Neural progenitor cell (in vitro differentiated cells): ENCODE measurements around the gene OR14A16. TPM values are rescaled to one million over a fixed set of nuclear protein-coding genes. Genes with fewer than 3 reads are reported as not detected.

Experiments
- DNase-seq: peaks from one replicate; pipeline ENCODE4 v3.0.0-alpha.2; 2016; ENCODE audit warnings: low spot score
- H2AFZ ChIP-seq: fragments of 200-600 bp; sonication (generic); replicated peaks from 2 replicates; pipeline ENCODE4 v1.6.1; 2016; ENCODE audit warnings: antibody characterized with exemption
- H3F3A ChIP-seq: fragments of 200-600 bp; sonication (generic); 2 replicates; pipeline ENCODE4 v1.6.1; 2016; ENCODE audit warnings: antibody characterized with exemption, low read depth
- H3K27ac ChIP-seq: fragments of 200-600 bp; sonication (generic); 2 replicates; pipeline ENCODE4 v1.5.1; 2016; ENCODE audit warnings: mild to moderate bottlenecking
- H3K27me3 ChIP-seq: fragments of 200-600 bp; sonication (generic); 2 replicates; pipeline ENCODE4 v1.6.1; 2016; ENCODE audit warnings: mild to moderate bottlenecking, moderate library complexity
- H3K36me3 ChIP-seq: fragments of 200-600 bp; sonication (generic); 2 replicates; pipeline ENCODE4 v1.5.1; 2016
- H3K4me1 ChIP-seq: fragments of 200-600 bp; sonication (generic); 2 replicates; pipeline ENCODE4 v1.6.1; 2016; ENCODE audit warnings: mixed run types
- H3K4me2 ChIP-seq: fragments of 200-600 bp; sonication (generic); 2 replicates; pipeline ENCODE4 v1.6.1; 2016
- H3K4me3 ChIP-seq: fragments of 200-600 bp; sonication (generic); 2 replicates; pipeline ENCODE4 v1.5.1; 2016
- H3K79me2 ChIP-seq: fragments of 200-600 bp; sonication (generic); 2 replicates; pipeline ENCODE4 v1.6.1; 2016; ENCODE audit warnings: low read depth
- H3K9ac ChIP-seq: fragments of 200-600 bp; sonication (generic); 2 replicates; pipeline ENCODE4 v1.6.1; 2016
- H3K9me3 ChIP-seq: fragments of 200-600 bp; sonication (generic); 2 replicates; pipeline ENCODE4 v1.5.1; 2016; ENCODE audit warnings: low read depth
- H4K20me1 ChIP-seq: fragments of 200-600 bp; sonication (generic); 2 replicates; pipeline ENCODE4 v1.6.1; 2016; ENCODE audit warnings: low read depth
- H3K27ac Mint-ChIP-seq: 3 replicates; pipeline ENCODE4 v1.8.0; 2021; ENCODE audit warnings: mixed read lengths
- H3K27me3 Mint-ChIP-seq: 2 replicates; pipeline ENCODE4 v1.8.0; 2022; ENCODE audit warnings: low read depth, mild to moderate bottlenecking, inconsistent platforms, moderate library complexity, mixed read lengths; ENCODE audit not compliant: insufficient read depth
- H3K36me3 Mint-ChIP-seq: 3 replicates; pipeline ENCODE4 v1.8.0; 2021; ENCODE audit warnings: mixed read lengths
- H3K4me1 Mint-ChIP-seq: 3 replicates; pipeline ENCODE4 v1.8.0; 2021; ENCODE audit warnings: mixed read lengths
- H3K4me3 Mint-ChIP-seq: 3 replicates; pipeline ENCODE4 v1.8.0; 2021; ENCODE audit warnings: mild to moderate bottlenecking, moderate library complexity, mixed read lengths
- H3K9me3 Mint-ChIP-seq: 3 replicates; pipeline ENCODE4 v1.8.0; 2020; ENCODE audit warnings: mixed read lengths
- EZH2 ChIP-seq: fragments of 200-600 bp; sonication (generic); IDR thresholded peaks from 2 replicates; pipeline ENCODE4 v1.6.1; 2017; ENCODE audit warnings: antibody characterized with exemption, mild to moderate bottlenecking, moderate library complexity
- EZH2phosphoT487 ChIP-seq: fragments of 200-600 bp; sonication (generic); IDR thresholded peaks from 2 replicates; pipeline ENCODE4 v1.6.1; 2017; ENCODE audit warnings: antibody characterized with exemption
- total RNA-seq: library from RNA; depleted of rRNA; stranded (reverse); fragments of >200 nt; gene quantifications from 2 replicates; pipeline ENCODE4 v1.2.3, GENCODE V29; 2015; ENCODE audit warnings: low replicate concordance
- TF ChIP-seq, protein P1 (sequence below): fragments of 200-600 bp; sonication (generic); IDR thresholded peaks from 2 replicates; pipeline ENCODE4 v1.5.1; 2017; ENCODE audit warnings: antibody characterized with exemption, mild to moderate bottlenecking

Gene OR14A16
- total RNA-seq, 1 donor from 2014 or later: not detected

DNA sequence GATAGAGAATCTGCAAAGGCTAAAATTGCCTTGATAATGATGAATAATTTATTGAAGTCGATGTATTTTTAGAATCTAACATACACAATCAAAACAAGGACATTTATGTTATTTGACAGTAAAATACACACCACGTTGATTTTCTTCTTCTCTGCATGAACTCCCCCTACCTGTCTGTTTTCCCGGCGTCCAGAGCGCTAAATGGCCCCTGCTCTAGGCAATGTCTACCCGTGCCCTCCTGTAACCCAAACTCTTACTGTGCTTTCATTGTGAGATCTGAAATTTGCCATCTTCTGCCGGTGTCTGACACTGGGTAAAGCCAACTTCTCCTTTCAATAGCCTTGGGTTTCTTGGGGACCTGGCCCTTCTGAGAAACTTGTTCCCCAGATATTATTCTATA is 24.4 kb upstream of the OR14A16 start:
- no peak overlapping the region for H3K27ac ChIP-seq
- Mint-ChIP-seq H3K27me3 (peaks cover 3% of the 10 kb centered on the region), H3K9me3 (peaks cover 12% of the 10 kb centered on the region), H3K4me1 (no peaks in the 10 kb centered on the region), H3K36me3 (no peaks in the 10 kb centered on the region), H3K4me3 (no peak overlapping the region), H3K27ac (no peak overlapping the region)
- no peak overlapping the region for H3K9ac ChIP-seq
- H2AFZ ChIP-seq: no peak overlapping the region
- H3K4me2 ChIP-seq: no peak overlapping the region
- no peaks in the 10 kb centered on the region for H3K79me2 ChIP-seq
- H3K4me3 ChIP-seq: no peak overlapping the region
- no peak for DNase-seq
- no peaks in the 10 kb centered on the region for H4K20me1 ChIP-seq
- TF ChIP-seq, protein P1, sequence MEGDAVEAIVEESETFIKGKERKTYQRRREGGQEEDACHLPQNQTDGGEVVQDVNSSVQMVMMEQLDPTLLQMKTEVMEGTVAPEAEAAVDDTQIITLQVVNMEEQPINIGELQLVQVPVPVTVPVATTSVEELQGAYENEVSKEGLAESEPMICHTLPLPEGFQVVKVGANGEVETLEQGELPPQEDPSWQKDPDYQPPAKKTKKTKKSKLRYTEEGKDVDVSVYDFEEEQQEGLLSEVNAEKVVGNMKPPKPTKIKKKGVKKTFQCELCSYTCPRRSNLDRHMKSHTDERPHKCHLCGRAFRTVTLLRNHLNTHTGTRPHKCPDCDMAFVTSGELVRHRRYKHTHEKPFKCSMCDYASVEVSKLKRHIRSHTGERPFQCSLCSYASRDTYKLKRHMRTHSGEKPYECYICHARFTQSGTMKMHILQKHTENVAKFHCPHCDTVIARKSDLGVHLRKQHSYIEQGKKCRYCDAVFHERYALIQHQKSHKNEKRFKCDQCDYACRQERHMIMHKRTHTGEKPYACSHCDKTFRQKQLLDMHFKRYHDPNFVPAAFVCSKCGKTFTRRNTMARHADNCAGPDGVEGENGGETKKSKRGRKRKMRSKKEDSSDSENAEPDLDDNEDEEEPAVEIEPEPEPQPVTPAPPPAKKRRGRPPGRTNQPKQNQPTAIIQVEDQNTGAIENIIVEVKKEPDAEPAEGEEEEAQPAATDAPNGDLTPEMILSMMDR: no peak
- TF ChIP-seq EZH2phosphoT487 (no peak), EZH2 (no peak)
- no peaks in the 10 kb centered on the region for H3K27me3 ChIP-seq
- H3K4me1 ChIP-seq: no peaks in the 10 kb centered on the region
- H3K9me3 ChIP-seq: peaks cover 31% of the 10 kb centered on the region
- no peaks in the 10 kb centered on the region for H3K36me3 ChIP-seq
- no peaks in the 10 kb centered on the region for H3F3A ChIP-seq

DNA sequence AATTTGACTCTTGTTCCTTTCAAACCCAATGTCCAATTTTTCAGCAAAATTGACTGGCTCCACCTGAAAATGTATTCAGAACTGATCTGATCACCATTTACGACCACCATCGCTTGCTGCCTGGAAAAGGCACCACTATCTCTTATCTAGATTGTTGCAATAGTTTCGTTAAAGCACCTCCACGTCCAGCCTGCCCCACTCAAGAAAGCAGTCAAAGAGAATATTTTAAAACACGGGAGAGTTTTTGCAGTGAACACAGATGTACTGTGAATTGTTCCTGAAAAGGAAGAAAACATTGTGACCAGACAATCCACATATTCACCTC is 21.7 kb upstream of the OR14A16 start:
- Histone ChIP-seq H3K36me3 (no peaks in the 10 kb centered on the region), H3K4me3 (no peak overlapping the region), H3F3A (no peaks in the 10 kb centered on the region), H2AFZ (no peak overlapping the region), H4K20me1 (no peaks in the 10 kb centered on the region), H3K4me2 (no peak overlapping the region), H3K79me2 (no peaks in the 10 kb centered on the region), H3K27ac (no peak overlapping the region), H3K4me1 (no peaks in the 10 kb centered on the region), H3K9ac (no peak overlapping the region), H3K9me3 (peaks cover 19% of the 10 kb centered on the region), H3K27me3 (no peaks in the 10 kb centered on the region)
- Mint-ChIP-seq H3K4me3 (no peak overlapping the region), H3K9me3 (peaks cover 9% of the 10 kb centered on the region), H3K27me3 (no peaks in the 10 kb centered on the region), H3K27ac (no peak overlapping the region), H3K4me1 (no peaks in the 10 kb centered on the region), H3K36me3 (no peaks in the 10 kb centered on the region)
- TF ChIP-seq EZH2 (no peak), EZH2phosphoT487 (no peak)
- TF ChIP-seq, protein P1: no peak
- DNase-seq: no peak

DNA sequence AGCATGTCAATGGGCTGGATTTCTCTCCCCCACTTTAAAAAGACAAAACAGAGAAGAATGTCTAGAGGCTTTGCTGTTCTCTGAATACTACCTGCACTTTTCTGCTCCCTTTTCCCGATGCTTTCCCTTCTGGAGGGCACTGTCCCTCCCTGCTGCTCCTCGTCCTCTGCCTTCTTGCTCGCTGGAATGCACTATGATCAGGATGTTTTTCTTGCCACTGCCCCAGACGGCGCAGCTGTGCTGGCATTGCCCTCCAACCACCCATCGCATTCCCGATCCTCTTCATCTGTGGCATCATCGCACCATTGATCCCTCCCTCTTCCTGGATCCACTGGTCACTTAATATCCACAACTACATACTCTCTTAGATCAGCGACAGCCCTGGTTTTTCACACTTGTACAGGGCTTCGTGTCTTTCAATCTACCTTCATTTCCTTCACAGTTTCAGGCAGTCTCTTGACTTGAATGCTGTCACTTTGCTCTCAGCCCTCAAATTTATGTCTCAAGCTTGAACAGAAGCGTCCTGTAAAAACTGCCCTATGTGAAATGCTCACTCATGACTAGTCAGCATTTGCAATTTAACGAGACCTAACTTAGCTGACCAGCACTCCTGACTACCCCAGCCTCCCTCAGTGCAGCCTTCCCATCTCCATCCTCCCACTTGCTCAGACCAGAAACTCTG is 21.2 kb upstream of the OR14A16 start:
- Mint-ChIP-seq H3K4me3 (no peak overlapping the region), H3K27ac (no peak overlapping the region), H3K4me1 (no peaks in the 10 kb centered on the region), H3K36me3 (no peaks in the 10 kb centered on the region), H3K27me3 (no peaks in the 10 kb centered on the region), H3K9me3 (peaks cover 9% of the 10 kb centered on the region)
- TF ChIP-seq, protein P1: no peak
- TF ChIP-seq EZH2phosphoT487: no peak
- TF ChIP-seq EZH2: no peak
- Histone ChIP-seq H3K9ac (no peak overlapping the region), H3K9me3 (peaks cover 19% of the 10 kb centered on the region), H4K20me1 (no peaks in the 10 kb centered on the region), H3K79me2 (no peaks in the 10 kb centered on the region), H3K4me1 (no peaks in the 10 kb centered on the region), H3K36me3 (no peaks in the 10 kb centered on the region), H3K4me3 (no peak overlapping the region), H3K4me2 (no peak overlapping the region), H2AFZ (no peak overlapping the region), H3K27me3 (no peaks in the 10 kb centered on the region), H3F3A (no peaks in the 10 kb centered on the region), H3K27ac (no peak overlapping the region)
- DNase-seq: no peak
